CD4-positive, alpha-beta T cell treated with Interleukin-15 for 1 hour (primary cell): ENCODE results near the gene JAK3.
"Not testable (repeated sequence)": the region's sequence is repeated elsewhere in the genome, so short reads cannot be mapped to it uniquely, and the experiment has no call there.

Experiments used
- DNase-seq: peaks from one replicate; pipeline ENCODE4 v3.0.0-alpha.2; 2020

JAK3 gene

DNA sequence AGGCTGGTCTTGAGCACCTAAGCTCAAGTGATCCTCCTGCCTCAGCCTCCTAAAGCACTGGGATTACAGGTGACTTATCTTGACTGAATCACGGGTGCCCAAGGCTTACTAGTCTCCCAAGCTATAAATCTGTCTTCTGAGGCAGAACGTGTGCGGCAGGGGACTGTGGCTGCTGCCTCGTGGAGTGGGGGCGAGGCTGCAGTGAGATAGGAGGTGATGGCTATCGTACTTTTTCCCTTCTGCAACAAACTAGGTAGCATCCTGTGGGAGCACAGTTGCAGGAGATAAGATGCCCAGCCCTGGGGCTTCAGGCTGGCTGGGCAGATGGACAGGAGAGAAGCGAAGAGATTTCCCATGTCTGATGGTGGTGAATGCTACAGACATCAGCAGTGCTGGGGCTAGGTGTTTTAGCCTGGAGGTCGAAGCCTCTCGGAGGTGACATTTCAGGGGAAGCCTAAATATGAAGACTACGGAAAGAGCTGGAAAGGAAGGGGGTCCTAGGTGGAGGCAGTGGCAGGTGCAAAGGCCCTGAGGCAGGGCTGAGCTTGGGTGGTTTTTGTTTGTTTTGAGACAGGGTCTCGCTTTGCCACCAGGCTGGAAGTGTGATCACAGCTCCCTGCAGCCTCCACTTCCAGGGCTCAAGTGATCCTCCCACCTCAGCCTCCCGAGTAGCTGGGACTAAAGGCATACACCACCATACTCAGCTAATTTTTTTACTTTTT, 45.5 kb downstream of the JAK3 start:
- no peak for DNase-seq

DNA sequence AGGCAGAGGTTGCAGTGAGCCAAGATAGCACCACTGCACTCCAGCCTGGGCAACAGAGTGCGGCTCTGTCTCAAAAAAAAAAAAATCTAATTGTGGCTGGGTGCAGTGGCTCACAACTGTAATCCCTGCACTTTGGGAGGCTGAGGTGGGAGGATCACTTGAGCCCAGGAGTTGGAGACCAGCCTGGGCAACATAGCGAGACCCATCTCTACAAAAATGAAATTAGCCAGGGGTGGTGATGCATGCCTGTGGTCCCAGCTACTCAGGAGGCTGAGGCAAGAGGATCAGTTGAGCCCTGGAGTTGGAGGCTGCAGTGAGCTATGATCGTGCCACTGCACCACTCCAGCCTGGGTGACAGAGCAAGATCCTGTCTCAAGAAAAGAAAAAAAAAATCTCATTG, 49.2 kb downstream of the JAK3 start:
- not testable (repeated sequence) for DNase-seq

DNA sequence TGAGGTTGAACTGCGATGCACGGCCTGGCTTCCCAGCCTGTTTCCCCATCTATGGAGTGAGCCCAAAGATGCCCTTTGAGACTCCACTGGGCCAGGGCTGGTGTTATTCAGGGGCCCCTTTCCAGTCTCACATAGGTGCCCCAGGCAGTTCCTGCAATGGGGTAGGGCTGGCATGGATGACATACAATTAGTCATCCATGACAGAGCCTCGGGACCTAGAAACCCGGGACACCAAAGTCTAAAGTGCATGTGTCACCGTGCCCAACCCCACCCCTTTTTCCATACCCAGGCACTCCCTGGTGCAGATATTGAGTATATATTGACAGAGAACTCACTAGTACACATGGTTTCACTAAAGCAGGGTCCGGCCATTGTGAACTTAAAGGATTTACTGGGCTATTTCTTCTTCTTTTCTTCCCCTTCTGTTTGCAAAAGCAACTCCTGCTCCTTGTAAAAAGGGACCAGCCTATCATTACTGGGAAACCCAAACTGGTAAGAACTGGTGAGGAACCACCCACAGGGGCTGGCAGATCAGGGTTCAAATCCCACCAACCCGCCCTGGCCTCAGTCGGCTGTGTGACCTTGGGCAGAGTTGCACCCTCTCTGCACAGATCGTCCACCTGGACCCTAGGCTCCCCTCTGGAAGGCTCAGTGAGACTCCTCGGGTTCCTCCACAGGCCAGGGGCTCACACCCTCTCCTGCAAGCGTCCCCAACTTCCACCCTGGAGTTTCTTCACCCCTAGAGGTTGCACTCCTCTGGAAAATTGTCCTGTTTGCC, 50.2 kb downstream of the JAK3 start:
- DNase-seq, result no peak

DNA sequence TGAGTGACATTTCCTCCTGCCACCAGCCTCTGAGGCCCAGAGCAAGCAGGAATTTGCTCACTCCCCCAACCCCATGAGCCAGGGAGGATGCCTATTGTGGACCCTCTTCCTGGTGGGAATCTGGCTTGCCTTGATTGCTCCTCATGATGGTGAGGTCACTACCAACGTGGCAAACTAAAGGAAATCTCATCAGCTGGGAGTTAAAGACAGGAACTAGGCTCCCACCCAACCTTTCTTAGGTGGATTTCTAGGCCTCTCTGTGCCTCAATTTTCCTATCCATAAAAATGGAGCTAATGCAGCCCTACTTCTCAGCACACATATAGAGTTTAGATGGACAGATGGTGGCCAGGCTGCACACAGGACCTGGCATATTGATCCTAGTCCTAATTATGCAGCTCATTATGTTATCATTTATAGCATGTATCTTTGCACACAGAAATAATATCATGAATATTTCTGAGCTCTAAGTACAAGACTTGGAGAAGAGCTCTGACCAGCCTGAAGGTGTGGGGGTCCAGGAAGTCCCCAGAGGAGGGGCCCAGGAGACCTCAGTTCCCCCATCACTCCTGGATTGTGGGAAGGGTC, 50.9 kb downstream of the JAK3 start:
- no peak for DNase-seq

DNA sequence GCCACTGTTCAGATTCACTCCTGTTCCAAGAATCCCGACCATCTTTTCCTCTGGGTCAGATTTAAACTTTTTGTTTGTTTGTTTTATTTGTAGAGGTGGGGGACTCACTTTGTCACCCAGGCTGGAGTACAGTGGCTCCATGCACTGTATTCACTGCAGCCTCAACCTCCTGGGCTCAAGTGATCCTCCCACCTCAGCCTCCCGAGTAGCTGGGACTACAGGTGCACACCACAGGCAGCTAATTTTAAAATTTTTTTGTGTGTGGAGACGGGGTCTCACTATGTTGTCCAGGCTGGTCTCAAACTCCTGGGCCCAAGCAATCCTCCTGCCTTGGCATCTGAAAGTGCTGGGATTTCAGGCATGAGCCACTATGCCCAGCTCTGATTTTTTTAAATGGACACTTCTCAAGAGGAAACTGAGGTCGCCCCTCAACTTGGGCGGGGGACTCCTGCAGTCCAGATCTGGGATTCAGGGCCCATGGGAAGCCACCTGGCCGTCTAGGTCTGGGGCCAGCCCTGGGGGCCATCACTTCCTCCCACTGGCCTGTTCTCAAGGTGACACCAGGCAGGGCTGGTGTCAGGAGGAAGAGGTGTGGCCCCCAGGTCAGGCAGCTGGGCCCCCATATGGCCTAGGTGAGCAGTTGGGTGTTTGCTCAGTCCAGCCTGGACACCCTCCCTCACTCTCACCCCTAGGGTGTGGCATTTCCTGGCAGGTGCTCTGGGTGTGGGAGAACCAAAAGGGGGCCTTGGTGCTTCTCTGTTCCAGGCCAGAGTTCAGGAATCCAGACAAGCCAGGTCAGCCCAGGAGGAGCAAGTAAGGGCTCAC, 51.6 kb downstream of the JAK3 start:
- DNase-seq, result no peak

DNA sequence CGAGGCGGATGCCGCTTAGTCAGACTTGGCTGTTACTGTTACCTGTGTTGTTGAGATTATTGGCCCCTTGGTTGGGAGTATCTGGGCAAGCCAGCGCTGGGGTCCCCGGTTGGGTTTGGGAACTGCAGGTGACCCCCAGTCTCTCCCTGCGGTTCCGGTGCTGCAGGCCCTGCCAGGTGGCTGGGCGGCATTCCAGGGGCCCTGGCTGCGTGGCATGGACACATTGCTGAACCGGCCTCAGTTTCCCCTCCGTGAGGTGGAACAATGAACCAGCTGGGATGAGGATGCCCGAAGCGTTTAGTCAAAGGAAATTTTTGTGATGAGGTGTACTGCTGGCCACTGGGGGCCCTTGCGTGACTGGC, 52.3 kb downstream of the JAK3 start:
- DNase-seq, result no peak

DNA sequence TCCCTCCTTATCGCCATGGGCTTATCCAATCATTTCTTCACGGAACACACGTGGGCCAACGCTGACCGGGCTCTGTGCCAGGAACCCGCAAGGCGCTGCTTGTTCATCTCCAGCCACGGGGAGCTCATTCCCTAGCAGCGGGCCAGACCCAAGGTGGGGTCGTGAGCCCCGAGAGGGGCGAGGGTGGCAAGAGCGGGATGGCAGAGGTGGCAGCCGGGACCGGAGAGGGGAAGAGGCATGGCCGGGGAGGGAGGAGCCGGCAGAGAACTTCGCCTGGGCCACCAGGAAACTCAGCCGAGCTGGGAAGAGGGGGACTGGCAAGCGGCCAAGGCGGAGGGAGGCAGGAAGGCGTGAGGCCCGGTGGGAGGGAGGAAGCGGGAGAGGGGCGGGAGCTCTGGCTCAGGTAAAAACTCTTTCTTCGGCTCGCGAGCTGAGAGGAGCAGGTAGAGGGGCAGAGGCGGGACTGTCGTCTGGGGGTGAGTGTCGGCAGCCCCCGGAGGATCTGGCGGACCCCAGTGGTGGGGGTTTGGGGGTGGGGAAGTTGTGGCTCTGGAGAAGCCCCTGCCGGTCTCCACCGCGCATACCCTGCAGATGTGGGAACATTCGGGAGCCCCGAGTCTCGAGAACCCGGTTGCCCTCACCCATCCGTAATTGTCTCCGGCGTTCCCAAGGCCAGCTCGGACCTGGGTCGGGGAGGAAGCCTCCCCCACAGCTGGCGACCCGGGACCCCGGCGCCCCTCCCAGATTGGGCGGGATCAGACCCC, 52.9 kb downstream of the JAK3 start, which contains the start of gene B3GNT3:
TSS of gene B3GNT3 (plus strand) at position 408 of the 764 bp plus-strand sequence. CDS start 12,670 bp downstream, outside the sequence.
- DNase-seq, result no peak

DNA sequence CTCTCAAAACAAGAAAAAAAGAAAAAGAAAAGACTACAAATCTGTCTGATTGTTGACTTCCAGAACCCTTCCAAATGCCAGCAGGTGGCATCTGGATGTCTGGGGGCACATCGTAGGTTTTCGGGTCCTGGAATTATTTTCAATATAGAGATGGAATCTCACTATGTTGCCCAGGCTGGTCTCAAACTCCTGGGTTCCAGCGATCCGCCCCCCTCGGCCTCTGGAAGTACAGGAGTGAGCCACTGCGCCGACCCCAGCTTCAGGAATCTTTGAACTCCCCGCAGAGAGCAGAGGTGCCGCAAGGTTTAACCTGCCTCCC, 53.4 kb downstream of the JAK3 start:
- no peak for DNase-seq

DNA sequence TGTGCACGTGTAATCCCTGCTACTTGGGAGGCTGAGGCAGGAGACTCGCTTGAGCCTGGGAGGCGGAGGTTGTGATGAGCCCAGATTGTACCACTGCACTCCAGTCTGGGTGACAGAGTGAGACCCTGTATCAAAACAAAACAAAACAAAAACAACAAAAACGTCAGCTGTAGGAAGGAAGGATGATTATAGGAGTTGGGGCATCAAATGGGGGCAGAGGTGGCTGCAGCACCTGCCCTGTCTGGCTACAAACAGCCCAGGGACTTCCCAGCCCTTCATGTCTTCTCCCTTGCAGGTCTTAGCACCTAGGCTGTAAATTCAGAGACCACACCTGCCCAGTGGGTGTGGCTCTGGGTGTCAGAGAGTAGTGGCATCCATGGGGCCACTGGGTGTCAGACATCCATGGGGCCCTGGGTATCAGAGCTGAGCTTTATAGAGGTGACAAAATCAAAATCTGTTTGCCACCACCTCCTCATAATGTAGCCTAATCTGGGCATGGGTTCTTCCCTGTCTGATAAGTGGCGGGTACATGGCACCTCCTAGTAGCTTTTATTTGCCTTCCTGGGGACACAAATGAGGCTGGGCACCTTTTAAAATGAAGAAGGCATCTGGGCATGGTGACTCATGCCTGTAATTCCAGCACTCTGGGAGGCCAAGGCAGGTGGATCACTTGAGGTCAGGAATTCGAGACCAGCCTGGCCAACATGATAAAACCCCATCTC, 57.6 kb downstream of the JAK3 start:
- DNase-seq, result peak; percentile 25

DNA sequence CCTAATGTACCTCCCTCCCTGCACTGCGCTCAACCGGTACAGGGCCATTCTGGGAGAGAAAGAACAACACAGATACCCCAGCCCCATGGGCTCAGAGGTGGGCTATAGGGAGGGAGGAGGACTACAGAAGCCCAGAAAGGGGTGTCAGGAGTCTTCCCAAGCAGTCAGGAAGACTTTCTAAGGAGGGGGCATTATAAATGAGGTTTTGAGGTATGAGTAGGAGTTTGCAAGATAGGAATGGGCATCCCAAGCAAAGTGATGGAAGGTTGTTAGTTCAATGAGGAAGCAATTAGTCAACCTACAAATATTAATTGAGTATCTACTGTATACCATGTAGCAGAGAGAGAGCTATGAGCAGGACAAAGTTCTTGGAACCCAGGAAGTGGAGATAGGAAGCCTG, 59.1 kb downstream of the JAK3 start:
- no peak for DNase-seq

DNA sequence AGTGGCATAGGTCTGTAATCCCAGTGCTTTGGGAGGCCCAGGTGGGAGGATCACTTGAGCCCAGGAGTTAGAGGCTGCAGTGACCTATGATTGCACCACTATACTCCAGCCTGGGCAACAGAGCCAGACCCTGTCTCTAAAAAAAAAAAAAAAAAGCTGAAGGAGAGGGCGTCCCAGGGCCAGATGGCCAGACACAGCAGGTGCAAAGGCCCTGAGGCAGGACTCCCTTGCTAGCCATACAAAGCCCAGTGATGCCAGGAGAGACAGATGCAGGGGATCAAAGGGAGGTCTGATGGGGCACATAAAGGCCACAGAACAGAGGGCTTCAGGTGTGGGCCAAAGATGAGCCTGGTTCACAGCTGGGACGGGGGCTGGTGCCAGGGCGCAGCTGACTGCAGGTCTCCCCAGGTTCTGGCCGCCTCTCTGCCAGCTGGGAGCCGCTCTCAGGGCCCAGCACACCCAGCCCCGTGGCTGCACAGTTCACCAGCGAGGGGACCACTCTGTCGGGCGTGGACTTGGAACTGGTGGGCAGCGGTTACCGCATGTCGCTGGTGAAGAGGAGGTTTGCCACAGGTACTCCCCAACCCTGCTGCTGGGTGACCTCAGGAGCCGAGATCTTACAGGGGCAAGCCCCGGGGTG, 60.4 kb downstream of the JAK3 start:
- no peak for DNase-seq

DNA sequence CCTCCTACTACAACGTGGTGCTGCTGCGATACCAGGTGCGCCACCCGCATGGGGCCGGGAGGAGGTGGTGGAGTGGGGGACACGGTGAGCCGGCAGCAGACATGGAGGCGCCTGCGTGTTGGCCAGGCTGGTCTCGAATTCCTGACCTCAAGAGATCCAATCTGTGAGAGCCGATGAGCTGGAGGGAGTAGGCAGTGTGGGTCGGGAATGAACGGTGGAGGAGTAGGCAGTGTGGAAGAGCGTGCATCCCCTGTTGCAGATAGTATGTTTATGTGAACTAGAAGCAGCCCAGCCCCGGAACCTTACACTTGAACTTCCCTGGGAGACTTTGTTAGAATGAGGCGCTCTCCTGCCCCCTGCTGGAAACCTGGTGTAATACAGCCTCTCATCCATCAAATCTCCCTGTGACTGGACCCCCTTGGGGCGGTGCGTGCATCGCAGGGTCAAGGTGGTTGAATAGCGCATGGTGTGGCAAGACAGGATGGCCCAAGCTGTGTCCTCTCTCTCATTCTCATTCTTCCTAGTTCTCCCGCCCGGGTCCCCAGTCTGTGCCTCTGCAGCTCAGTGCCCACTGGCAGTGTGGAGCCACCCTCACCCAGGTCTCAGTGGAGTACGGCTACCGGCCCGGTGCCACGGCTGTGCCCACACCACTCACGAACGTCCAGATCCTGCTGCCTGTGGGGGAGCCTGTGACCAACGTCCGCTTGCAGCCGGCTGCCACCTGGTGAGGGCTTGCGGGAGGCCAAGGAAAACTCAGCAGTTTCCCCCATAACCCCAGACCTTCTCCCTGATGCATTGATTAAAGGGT, 63.4 kb downstream of the JAK3 start:
- peak; percentile 61 for DNase-seq

DNA sequence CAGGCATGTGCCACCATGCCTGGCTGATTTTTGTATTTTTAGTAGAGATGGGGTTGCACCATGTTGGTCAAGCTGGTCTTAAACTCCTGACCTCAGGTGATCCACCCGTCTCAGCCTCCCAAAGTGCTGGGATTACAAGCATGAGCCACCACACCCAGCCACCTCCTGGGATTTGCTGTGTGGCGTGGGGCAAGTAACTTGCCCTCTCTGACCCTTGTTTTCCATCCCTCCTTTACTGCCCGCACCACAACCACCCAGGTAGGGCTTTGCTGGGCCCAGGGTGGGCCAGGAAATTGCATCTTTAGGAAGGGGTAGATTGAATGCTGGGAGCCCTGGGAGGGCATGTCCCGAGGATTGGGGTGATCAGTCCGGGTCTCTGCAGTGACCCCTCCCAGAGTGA, 64.1 kb downstream of the JAK3 start:
- not testable (repeated sequence) for DNase-seq

DNA sequence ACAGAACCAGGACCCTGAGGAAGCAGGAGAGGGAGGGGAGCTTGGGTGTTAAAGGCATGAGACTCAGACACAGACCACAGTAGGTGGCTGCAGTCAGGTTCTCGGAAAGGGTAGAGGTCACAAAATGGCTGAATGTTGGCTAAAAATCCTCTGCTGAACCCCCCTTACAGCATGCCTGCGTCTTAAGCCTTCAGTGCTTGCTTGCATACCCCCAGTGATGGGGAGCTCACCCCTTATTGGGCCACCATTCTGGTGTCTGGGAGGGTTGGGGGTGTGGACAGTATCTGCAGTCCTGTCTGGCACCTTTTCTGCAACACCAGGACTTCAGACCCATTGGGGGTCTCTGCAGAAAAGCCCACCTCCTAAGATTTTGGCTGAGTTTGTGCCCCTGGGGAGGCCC, 67.0 kb downstream of the JAK3 start:
- no peak for DNase-seq

DNA sequence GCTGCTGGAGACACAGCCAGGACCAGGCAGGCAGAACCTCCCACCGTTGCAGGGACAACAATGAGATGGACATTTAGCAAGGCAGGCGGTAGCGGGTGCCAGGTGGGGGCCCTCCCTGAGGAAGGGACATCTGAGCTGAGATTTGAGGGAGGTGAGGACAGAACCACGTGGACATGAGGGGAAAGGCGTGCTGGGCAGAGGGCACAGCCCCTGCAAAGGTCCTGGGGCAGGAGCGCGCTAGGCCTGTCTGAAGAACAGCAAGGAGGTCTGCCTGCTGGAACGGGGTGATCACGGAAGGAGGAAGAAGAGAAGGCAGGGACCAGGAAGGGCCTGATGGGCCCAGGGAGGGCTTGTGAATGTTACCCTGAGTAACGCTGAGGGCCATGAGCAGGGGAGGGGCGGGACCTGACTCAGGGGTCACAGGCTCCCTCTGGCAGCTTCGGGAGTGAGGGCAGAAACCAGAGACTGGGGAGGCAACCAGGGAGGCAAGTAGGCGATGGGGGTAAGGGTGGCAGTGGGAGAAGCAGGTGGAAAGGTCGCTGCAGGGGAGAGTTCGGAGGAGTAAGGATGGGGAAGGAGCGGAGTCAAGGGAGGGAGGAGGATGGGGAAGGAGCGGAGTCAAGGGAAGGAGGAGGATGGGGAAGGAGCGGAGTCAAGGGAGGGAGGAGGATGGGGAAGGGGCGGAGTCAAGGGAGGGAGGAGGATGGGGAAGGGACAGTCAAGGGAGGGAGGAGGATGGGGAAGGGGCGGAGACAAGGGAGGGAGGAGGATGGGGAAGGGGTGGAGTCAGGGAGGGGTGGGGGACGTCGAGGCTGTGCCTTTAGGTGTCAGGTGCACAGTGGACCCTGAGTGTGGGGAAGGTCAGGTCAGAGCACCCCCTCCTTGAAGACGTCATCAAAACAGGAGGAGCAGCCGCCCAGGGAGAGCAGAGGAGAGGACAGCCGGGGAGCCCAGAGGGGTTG, 68.5 kb downstream of the JAK3 start:
- peak; percentile 57 for DNase-seq

DNA sequence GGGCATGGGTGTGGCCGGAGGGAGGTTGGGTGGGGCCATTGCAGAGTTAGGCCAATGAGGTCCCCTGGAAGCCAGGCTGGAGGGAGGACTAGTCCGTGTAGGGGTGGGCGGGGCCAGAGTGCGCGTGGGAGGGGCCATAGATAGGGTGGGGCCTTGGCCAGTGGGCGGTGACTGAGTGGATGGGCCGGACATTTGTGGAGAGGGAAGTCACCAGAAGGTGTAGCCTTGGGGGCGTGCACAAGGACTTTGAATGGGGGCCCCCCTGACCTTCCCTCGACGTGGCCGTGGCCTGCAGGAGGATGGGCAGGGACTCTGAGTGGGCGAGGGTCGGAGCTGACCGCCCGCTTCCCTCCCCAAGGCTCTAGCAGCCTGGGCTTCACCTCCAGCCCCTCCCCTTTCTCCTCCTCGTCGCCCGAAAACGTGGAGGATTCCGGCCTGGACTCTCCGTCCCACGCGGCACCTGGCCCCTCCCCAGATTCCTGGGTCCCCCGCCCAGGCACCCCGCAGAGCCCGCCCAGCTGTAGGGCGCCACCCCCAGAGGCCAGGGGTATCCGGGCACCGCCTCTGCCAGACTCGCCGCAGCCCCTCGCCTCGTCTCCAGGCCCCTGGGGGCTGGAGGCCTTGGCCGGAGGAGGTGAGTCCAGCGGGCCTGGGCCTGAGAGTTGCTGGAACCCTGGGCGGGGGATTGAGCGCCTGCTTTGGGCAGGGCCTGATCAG, 69.4 kb downstream of the JAK3 start:
- DNase-seq, result peak; percentile 72

DNA sequence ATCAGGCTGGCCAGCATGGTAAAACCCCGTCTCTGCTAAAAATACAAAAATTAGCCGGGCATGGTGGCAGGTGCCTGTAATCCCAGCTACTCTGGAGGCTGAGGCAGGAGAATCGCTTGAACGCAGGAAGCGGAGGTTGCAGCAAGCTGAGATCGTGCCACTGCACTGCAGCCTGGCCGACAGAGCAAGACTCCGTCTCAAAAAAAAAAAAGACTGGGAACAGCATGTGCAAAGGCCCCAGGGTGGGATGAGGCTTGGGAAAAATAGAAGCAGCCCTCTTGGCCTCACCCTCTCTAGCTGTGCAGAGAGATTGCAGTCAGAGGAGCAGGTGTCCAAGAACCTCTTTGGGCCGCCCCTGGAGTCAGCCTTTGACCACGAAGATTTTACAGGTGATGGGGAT, 69.9 kb downstream of the JAK3 start:
- DNase-seq, result not testable (repeated sequence)

DNA sequence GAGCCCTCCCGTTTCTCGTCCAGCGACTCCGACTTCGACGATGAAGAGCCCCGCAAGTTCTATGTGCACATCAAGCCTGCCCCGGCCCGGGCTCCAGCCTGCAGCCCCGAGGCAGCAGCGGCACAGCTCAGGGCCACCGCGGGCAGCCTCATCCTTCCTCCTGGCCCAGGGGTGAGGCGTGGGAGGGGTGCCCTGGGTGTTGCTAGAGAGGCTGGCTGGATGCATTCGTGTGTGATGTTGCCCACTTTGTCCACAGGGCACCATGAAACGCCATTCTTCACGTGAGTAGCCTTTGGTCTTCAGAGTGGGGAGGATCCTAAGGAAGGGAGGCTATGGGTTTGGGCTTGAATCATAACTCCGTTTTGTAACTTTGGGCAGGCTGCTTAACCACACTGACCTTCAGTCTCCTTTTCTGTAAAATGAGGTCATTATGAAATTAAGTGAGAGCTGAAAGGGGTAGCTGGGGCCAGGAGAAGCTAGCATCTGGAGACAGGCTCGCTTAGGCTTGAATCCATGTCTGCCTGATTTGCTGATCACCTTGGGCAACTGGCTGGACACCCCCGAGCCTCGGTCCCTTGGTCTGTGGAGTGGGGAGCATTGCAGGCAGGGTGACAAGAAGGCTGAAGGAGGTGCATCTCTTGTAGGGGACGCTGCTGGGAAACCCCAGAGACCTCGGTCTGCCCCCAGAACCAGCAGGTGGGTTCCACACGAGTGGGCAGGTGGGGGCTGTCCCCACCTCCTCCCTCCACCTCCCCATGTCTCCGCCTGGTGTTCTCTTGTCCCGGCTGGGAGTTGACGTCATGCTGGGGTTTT, 71.6 kb downstream of the JAK3 start:
- DNase-seq, result peak; percentile 87
